Activated T-helper 1 cell treated with anti-CD3 and anti-CD28 coated beads, Interleukin-2, amount 50 U/mL, for 16 hours (primary cell): ENCODE results near the gene CDKN1A.
"Not testable (repeated sequence)": the region's sequence is repeated elsewhere in the genome, so short reads cannot be mapped to it uniquely, and the experiment has no call there.

ENCODE experiments used
- DNase-seq, 2 donors: peaks; one replicate each; pipeline ENCODE4 v3.0.0-alpha.2; 2020; ENCODE audit warnings: low read depth in 1 of 2, low spot score in 1 of 2

Gene CDKN1A

DNA sequence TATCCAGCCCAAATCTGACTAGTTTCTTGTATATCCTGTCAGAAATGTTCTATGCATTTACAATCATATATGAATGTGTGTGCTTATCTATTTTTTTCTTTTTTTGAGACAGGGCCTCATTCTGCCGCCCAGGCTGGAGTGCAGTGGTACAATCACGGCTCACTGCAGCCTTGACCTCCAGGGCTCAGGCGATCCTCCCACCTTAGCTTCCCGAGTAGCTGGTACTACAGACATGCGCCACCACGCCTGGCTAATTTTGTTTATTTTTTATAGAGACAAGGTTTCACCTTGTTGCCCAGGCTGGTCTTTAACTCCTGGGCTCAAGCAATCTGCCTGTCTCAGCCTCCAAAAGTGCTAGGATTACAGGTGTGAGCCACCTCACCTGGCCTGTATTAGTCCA lies 16.1 kb downstream of the CDKN1A start:
- no peak for DNase-seq

GRCh38 chr6:36695414-36695813 lies 16.9 kb downstream of the CDKN1A start:
- no peak for DNase-seq

DNA sequence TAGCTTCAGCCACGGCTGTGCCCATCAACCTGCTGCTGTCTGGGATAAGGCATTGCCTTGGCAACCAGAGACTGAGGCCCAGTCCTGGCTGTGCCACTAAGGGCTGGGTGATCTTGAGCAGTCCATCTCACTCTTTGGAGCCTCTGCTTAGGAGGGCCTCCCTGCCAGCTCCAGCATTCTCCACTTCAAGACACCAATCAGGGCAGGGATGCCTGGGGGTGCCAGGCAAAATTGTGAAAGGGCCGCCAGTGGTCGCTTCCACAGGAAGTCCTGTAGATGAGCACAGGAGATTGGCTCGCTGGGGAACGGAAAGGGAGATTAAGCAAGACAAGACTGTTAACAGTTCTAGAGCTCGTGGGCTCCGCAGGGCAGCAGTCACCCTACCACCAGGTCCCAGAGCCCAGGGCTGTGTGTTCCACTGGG lies 19.0 kb downstream of the CDKN1A start, which contains the start of gene RAB44:
RAB44 (plus strand) TSS at position 346 of the 423 bp plus-strand sequence. CDS start 6,410 bp downstream, outside the sequence.
- no peak for DNase-seq

GRCh38 chr6:36698196-36698595 lies 19.7 kb downstream of the CDKN1A start:
- DNase-seq, result no peak

DNA sequence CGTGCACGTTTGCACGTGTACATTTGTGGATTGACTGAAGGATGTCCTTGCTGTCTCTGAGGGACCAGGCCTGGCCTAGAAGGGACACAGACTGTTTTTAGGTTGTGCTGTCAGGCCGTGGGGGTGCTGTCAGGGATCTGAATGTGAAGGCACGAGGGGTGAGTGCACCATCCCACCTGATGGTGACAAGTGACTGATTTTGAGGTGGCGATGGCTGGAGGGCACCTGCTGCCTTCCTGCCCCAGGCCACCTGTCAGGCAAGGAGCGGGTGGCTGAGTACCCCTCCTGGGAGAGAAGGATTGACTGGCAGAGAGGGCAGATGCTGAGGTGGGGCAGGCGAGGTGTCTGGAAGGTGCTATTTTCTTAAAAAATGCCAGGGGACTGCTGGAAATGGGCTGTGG lies 20.4 kb downstream of the CDKN1A start:
- no peak for DNase-seq

GRCh38 chr6:36699348-36699747 lies 20.8 kb downstream of the CDKN1A start:
- no peak for DNase-seq

- no peak for DNase-seq
Observed at GRCh38 chr6:36700071-36700812, 21.7 kb downstream of the CDKN1A start.

GRCh38 chr6:36700831-36701230 lies 22.3 kb downstream of the CDKN1A start:
- DNase-seq, result no peak

- DNase-seq, result no peak
Observed at GRCh38 chr6:36701401-36701991, 23.0 kb downstream of the CDKN1A start.

GRCh38 chr6:36702656-36703055 lies 24.1 kb downstream of the CDKN1A start:
- no peak for DNase-seq

GRCh38 chr6:36703081-36703606 lies 24.6 kb downstream of the CDKN1A start:
- DNase-seq, result no peak

DNA sequence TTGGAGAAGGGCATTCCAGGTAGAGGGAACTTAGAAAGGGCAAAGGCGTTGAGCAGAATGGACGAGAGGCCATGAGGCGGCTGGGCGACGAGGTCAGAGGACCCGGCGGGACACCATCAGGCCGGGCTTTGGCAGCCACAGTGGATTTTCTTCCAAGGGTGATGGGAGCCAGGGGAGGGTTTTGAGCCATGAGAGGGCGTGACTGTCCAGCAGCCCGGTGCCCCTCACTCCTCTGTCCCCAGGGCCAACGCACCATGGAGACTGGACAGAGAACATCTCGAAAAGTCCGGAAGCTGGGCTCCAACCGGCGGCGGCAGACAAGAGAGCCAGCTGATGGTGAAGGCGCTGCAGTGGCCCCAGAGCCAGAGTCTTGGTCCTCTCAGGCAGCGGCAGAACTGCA lies 25.5 kb downstream of the CDKN1A start:
- no peak for DNase-seq

DNA sequence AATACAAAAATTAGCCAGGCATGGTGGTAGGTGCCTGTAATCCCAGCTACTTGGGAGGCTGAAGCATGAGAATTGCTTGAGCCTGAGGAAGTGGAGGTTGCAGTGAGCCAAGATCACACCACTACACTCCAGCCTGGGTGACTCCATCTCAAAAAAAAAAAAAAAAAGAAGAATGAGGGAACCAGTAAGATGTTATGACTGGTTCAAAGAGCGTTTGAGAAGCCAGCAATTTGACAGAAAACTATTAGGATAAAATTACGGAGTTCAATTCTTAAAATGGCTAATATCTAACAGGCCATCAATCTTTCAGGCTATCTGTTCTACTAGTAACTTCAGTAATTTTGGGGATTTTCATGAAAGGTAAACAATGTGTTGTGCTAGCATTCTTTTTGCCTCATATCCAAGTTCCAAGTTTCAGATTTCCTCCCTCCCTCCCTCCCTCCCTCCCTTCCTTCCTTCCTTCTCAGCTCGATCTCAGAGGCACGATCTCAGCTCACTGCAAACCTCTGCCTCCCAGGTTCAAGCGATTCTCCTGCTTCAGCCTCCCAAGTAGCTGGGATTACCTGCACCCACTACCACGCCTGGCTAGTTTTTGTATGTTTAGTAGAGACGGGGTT lies 26.6 kb downstream of the CDKN1A start:
- DNase-seq, result not testable (repeated sequence)

DNA sequence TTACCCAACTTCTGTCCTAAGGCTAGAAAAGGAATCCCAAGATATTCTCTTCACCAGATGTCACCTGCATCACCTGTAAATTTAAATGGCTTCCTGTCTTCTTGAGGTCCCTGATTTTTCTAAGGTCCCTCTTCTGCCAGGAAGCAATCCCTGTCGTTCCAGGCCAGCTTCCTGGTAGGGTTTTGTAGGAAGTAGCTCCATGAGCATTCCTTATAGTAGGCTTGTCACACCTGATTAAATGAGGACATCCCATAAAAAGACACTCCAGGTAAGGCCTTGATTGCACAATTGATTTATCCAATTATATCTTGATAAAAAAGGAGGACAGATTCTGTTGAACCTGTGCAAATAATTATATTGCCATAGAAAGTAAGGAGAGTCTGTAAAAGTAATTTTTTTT lies 27.8 kb downstream of the CDKN1A start:
- no peak for DNase-seq

GRCh38 chr6:36712816-36713215 lies 34.3 kb downstream of the CDKN1A start:
- DNase-seq, result no peak

- no peak for DNase-seq
Observed at GRCh38 chr6:36713846-36714245, 35.3 kb downstream of the CDKN1A start.

- DNase-seq, result no peak
Observed at GRCh38 chr6:36714511-36714910, 36.0 kb downstream of the CDKN1A start.

- DNase-seq, result no peak
Observed at GRCh38 chr6:36715469-36715868, 37.0 kb downstream of the CDKN1A start.

- DNase-seq, result no peak
Observed at GRCh38 chr6:36716476-36717093, 38.1 kb downstream of the CDKN1A start.

GRCh38 chr6:36717231-36717825 lies 38.8 kb downstream of the CDKN1A start:
- DNase-seq, result no peak

DNA sequence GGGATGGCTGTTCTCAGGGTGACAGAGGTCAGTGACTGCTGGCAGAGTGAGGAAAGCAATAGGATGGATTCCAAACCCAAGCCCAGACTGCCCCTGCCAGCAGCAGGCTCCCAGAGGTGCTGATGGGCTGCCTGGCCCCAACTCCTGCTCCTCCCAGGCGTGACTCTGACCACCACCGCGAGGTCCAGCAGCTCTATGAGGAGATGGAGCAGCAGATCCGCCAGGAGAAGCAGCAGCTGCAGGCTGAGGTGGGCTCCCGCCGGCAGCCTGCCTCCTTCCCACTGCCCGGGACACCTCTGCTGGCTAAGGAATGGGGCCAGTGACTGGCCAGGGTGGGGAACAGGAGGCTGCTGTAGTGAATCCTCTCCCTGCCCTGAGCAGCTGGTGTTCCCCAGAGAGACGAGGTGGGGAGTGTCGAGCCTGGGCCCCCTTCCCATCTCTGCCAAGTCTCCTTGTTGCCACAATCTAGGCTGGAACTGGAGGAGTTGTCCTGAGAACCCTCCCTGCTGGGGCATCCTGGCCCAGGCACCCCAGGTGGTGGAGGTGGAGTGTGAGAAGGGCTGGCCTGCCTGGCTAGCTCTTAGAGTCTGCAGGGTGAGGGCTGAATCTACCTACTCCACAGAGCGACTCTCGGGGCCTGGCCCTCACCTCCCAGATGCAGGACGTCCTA lies 39.5 kb downstream of the CDKN1A start:
- no peak for DNase-seq
